Cardiac muscle cell (in vitro differentiated cells and primary cell): ENCODE data around the gene NUBP2. TPM values are rescaled to one million over a fixed set of nuclear protein-coding genes. Genes with fewer than 3 reads are reported as not detected.

ENCODE experiments used
- DNase-seq, 2 donors: peaks; one replicate each; pipeline versions ENCODE4 v3.0.0 to v3.0.0-alpha.2; 2010 to 2017; ENCODE audit warnings: low read depth in 1 of 2, low spot score in 1 of 2
- H3K27ac ChIP-seq: fragments of 200-600 bp; sonication (generic); 2 replicates; pipeline ENCODE4 v1.5.1; 2016
- H3K27me3 ChIP-seq: fragments of 200-600 bp; sonication (generic); 2 replicates; pipeline ENCODE4 v1.6.0; 2016; ENCODE audit warnings: control low read depth
- H3K36me3 ChIP-seq: fragments of 200-600 bp; sonication (generic); 2 replicates; pipeline ENCODE4 v1.5.1; 2016; ENCODE audit warnings: control low read depth
- H3K4me1 ChIP-seq: fragments of 200-600 bp; sonication (generic); 2 replicates; pipeline ENCODE4 v1.8.1; 2017; ENCODE audit warnings: low read depth, mild to moderate bottlenecking, mixed run types
- H3K4me3 ChIP-seq: fragments of 200-600 bp; sonication (generic); 2 replicates; pipeline ENCODE4 v1.5.1; 2016; ENCODE audit warnings: mild to moderate bottlenecking
- H3K9me3 ChIP-seq: fragments of 200-600 bp; sonication (generic); 2 replicates; pipeline ENCODE4 v1.5.1; 2017; ENCODE audit warnings: low read depth, mild to moderate bottlenecking, control low read depth
- CTCF ChIP-seq: IDR thresholded peaks from 2 replicates; pipeline ENCODE4 v1.5.1; 2012; ENCODE audit warnings: low read depth, mild to moderate bottlenecking, low read length
- polyA plus RNA-seq: library from polyadenylated mRNA; unstranded; fragments of >200 nt; fragmentation: Nextera tagmentation; extraction: Ambion mirVana; gene quantifications from 2 replicates; pipeline ENCODE4 v1.2.1, GENCODE V29; 2016
- total RNA-seq: library from RNA; depleted of rRNA; stranded (reverse); fragments of >200 nt; gene quantifications from 2 replicates; pipeline ENCODE4 v1.2.3, GENCODE V29; 2016

NUBP2 gene
- total and polyA plus RNA-seq, 2 experiments from 2014 or later = 138 to 151 TPM

DNA sequence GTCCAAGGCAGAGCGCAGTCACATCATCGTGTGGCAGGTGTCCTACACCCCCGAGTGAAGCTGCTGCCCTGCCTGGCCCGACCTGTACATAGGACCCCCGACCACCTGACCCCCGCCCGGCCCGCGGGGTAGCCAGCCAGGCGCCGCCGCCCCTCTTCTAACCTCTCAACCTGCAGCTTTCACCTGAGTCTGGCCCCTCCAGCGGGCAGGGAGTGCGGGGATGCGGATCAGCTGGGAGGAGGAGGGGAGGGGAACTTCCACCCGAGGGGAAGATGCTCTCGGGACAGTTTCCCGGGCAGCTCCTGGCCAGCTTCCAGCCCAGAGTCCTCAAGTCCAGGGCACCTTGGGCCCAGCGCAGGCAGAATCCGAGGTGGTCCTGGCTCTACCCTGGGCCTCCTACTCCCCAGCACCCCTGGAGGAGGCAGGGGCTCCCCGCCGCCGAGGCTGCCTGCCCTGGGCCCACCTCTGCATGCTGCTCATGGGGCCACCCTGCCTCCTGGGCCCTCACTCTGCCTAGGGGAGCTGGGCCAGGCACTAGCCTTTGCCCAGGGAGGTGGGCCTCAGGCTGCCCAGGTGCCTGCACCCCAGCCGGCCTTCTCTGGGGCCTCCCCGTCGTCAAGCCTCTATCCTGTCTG is 13.9 kb upstream of the NUBP2 start:
- no peak for DNase-seq
- no peaks in the 10 kb centered on the region for H3K27me3 ChIP-seq
- H3K9me3 ChIP-seq = no peaks in the 10 kb centered on the region
- H3K36me3 ChIP-seq = peaks cover 31% of the 10 kb centered on the region
- TF ChIP-seq CTCF = no peak
- no peak overlapping the region for H3K4me3 ChIP-seq
- no peak overlapping the region for H3K27ac ChIP-seq
- H3K4me1 ChIP-seq = peaks cover 6% of the 10 kb centered on the region

DNA sequence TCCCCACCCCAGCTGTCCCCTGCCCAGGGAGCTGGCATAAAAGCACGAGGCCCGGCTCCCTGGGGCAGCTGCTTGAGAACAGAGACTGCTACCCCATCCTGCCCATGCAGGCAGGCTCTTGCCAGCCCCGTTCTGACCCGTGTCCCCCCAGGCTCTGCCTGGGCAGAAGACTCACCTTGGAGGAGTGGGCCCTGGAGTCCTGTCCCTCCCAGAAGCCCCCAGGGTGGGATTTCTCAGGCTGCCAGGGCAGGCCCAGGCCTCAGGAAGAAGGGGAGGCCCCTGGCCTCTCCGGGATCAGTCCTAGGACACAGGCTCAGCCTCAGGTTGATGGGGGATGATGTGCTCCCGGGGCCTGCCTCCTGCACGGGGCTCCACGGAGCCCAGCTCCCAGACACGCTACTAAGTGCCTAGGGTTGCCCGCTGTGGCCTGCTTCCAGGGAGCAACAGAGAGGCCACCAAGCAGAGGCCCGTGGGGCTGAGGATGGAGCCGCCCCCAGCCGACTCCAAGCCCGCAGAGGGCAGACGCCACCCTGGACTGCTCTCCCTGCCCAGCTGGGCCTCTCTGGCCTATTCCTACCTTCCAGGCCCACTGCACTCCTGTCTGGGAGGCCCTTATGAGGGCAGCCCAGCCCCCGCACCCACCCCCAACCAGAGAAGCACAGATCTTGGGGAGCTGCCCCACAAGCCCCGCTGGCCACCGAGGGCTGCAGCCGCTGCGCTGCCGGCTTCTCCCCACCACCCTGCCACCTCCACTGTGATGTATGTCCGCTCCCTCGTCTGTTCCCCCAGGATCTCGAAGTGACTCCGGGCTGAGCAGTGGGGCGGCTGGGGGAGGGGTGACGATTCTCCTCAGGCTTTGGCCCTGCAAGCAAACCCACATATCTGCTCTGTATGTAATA is 13.1 kb upstream of the NUBP2 start:
- no peaks in the 10 kb centered on the region for H3K9me3 ChIP-seq
- no peaks in the 10 kb centered on the region for H3K27me3 ChIP-seq
- H3K27ac ChIP-seq = no peak overlapping the region
- peaks cover 13% of the 10 kb centered on the region for H3K4me1 ChIP-seq
- no peak for TF ChIP-seq CTCF
- no peak overlapping the region for H3K4me3 ChIP-seq
- DNase-seq = no peak
- peaks cover 27% of the 10 kb centered on the region for H3K36me3 ChIP-seq

- no peak for TF ChIP-seq CTCF
- peak in 1 of 2 donors; percentile 62 for DNase-seq
- Histone ChIP-seq H3K27me3 (no peaks in the 10 kb centered on the region), H3K36me3 (peaks cover 21% of the 10 kb centered on the region), H3K27ac (no peak overlapping the region), H3K4me1 (peaks cover 13% of the 10 kb centered on the region), H3K4me3 (peak overlapping the region; percentile 59), H3K9me3 (no peaks in the 10 kb centered on the region)
Measured at GRCh38 chr16:1770328-1771187, 12.2 kb upstream of the NUBP2 start.

DNA sequence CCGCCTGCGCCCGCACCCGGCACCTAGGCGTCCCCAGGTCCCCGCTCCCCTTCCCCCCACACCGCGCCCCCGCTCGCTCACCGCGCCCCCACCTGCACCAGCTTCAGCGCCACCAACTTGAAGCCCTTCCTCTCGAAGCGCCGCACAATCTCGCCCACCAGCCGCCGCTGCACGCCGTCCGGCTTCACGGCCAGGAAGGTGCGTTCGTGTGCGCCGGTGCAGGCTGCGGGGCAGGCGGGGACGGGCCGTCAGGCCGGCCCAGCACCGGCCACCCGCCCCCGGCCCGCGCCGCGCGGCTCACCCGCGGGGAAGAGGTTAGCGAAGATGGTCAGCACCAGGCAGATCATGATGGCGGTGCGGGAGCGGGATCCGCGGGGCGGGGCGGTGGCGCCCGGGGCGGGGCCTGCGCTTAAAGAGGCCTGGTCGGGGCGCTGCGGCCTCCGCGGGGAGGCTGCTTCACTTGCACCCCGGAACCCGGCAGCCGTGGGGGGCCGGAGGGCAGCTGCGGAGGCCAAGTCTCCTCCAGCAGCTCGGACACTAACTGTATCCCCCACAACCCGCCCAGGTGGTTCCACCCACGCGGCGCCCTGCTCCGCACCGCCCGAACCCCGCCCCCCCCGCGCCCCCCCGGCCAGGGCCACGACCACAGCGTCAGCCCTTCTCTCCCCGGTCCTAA is 11.4 kb upstream of the NUBP2 start, which contains the start of gene NME3:
Gene NME3, minus strand, starts transcription at position 356 of the 676 bp plus-strand sequence. Its CDS starts 9 bp downstream, at position 347.
- peak; percentile 69 to 71 for DNase-seq
- H3K27ac ChIP-seq = no peak within 1 kb of the TSS
- no peaks in the 10 kb centered on the region for H3K9me3 ChIP-seq
- peak within 1 kb of the TSS; percentile 59 for H3K4me3 ChIP-seq
- peaks cover 16% of the 10 kb centered on the region for H3K36me3 ChIP-seq
- no peaks in the 10 kb centered on the region for H3K27me3 ChIP-seq
- peaks cover 13% of the 10 kb centered on the region for H3K4me1 ChIP-seq
- no peak for TF ChIP-seq CTCF

DNA sequence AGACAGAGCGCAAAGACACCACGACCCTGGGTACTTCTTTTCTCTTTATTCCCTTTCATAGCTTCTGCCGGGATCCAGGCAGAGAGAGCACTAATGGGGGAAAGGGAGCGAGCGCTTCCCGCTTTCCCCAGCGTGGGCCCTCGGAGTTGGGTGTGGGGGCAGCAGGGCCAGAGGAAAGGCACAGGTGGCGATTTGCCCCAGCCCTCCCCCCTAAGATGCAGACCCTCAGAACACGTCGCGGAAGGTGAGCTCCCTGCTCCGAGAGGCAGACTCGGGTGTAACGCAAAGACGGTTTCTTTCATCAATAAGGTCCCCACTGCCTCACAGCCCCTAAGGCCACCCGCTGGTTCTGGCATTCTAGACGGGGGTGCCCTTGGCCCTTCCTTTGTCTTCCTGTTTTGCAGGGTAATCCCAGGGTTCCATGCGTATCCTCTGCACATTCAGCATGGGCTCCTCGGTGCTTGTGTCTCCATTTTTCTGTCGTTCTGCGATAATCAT is 10.8 kb upstream of the NUBP2 start:
- H3K27ac ChIP-seq = no peak overlapping the region
- TF ChIP-seq CTCF = no peak
- H3K9me3 ChIP-seq = no peaks in the 10 kb centered on the region
- no peaks in the 10 kb centered on the region for H3K27me3 ChIP-seq
- peaks cover 13% of the 10 kb centered on the region for H3K4me1 ChIP-seq
- H3K36me3 ChIP-seq = peaks cover 12% of the 10 kb centered on the region
- DNase-seq = peak in 1 of 2 donors; percentile 22
- peak overlapping the region; percentile 59 for H3K4me3 ChIP-seq
